AG09319 (cell line): ENCODE measurements around the gene RARS2.

Experiments
- DNase-seq: peaks from one replicate; pipeline ENCODE4 v3.0.0-alpha.2; 2010; ENCODE audit warnings: low read depth; ENCODE audit errors: extremely low read depth
- CTCF ChIP-seq: IDR thresholded peaks from 2 replicates; pipeline ENCODE4 v1.5.1; 2011; ENCODE audit warnings: low read depth, mild to moderate bottlenecking, inconsistent platforms, low read length, moderate library complexity

Gene RARS2

GRCh38 chr6:87538510-87539260 lies 51.1 kb downstream of the RARS2 start:
- no peak for TF ChIP-seq CTCF

GRCh38 chr6:87534377-87535047 lies 55.3 kb downstream of the RARS2 start:
- no peak for TF ChIP-seq CTCF
- no peak for DNase-seq

More at GRCh38 chr6:87538510-87539260, 51.1 kb downstream of the RARS2 start:
- DNase-seq = no peak

- no peak for TF ChIP-seq CTCF
- DNase-seq = no peak
Measured at GRCh38 chr6:87529221-87529620, 60.6 kb downstream of the RARS2 start.

GRCh38 chr6:87522686-87523085 lies 67.1 kb downstream of the RARS2 start:
- no peak for DNase-seq
- TF ChIP-seq CTCF = no peak

- TF ChIP-seq CTCF = no peak
- no peak for DNase-seq
Measured at GRCh38 chr6:87518453-87518852, 71.3 kb downstream of the RARS2 start.

GRCh38 chr6:87514831-87515230 lies 75.0 kb downstream of the RARS2 start:
- DNase-seq = no peak
- no peak for TF ChIP-seq CTCF

- DNase-seq = no peak
- TF ChIP-seq CTCF = no peak
Measured at GRCh38 chr6:87504441-87504840, 85.3 kb downstream of the RARS2 start.
